ENCODE measurements around the gene DIAPH3. TPM values are rescaled to one million over a fixed set of nuclear protein-coding genes. Genes with fewer than 3 reads are reported as not detected.

Gene DIAPH3
- total RNA-seq, 1 donor from 2014 or later = 11.4 TPM

DNA sequence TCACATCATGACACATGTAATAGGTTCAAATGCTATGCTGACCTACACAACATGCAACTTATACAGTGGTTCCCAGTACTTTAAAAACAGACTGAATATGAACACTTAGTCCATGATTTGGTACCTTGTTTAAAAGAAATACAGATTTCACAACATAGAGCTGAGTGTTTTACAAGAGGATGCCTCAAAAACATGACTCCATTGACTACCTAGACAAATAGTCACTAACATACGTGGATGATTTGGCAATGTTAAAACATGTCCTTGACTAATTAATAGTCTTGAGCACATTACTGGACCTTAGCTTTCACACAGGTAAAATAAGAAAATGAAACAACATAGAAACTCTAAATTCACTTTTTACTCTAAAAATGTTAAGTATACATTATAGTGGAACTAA is 300.1 kb downstream of the DIAPH3 start:
- TF ChIP-seq, protein P1, sequence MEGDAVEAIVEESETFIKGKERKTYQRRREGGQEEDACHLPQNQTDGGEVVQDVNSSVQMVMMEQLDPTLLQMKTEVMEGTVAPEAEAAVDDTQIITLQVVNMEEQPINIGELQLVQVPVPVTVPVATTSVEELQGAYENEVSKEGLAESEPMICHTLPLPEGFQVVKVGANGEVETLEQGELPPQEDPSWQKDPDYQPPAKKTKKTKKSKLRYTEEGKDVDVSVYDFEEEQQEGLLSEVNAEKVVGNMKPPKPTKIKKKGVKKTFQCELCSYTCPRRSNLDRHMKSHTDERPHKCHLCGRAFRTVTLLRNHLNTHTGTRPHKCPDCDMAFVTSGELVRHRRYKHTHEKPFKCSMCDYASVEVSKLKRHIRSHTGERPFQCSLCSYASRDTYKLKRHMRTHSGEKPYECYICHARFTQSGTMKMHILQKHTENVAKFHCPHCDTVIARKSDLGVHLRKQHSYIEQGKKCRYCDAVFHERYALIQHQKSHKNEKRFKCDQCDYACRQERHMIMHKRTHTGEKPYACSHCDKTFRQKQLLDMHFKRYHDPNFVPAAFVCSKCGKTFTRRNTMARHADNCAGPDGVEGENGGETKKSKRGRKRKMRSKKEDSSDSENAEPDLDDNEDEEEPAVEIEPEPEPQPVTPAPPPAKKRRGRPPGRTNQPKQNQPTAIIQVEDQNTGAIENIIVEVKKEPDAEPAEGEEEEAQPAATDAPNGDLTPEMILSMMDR (IDR thresholded peaks at IDR 0.05; ENCODE audit: unreplicated experiment) = no peak
- Mint-ChIP-seq H3K27ac (no peak overlapping the region), H3K36me3 (ENCODE audit: insufficient read depth) (peaks cover 3% of the 10 kb centered on the region), H3K4me3 (ENCODE audit: low read depth) (no peak overlapping the region), H3K27me3 (no peaks in the 10 kb centered on the region), H3K4me1 (ENCODE audit: low read depth) (peaks cover 4% of the 10 kb centered on the region), H3K9me3 (ENCODE audit: low read depth) (no peaks in the 10 kb centered on the region)
- DNase-seq (ENCODE audit: low spot score, unreplicated experiment) = no peak

DNA sequence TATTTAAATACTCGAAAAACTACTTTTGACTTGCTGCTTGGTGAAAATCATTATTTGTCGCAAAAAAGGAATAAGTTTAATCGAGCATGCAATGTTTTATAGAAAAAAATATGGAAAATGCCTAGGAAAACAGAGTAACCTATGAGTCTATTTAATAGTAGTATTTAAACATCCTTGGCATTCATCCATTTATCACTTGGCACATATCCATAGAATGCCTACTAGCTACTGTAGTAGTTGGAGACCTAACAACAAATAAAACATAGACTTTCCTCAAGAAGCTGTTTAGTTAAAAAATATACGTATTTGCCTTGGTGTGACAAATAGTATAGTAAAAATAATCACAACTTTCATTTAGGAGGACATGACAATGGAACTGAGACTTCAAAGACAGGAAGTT is 302.1 kb downstream of the DIAPH3 start:
- Mint-ChIP-seq H3K4me1 (ENCODE audit: low read depth) (peaks cover 4% of the 10 kb centered on the region), H3K27me3 (no peaks in the 10 kb centered on the region), H3K4me3 (ENCODE audit: low read depth) (no peak overlapping the region), H3K9me3 (ENCODE audit: low read depth) (no peaks in the 10 kb centered on the region), H3K36me3 (ENCODE audit: insufficient read depth) (peaks cover 3% of the 10 kb centered on the region), H3K27ac (no peak overlapping the region)
- TF ChIP-seq, protein P1 (IDR thresholded peaks at IDR 0.05; ENCODE audit: unreplicated experiment) = no peak
- no peak for DNase-seq (ENCODE audit: low spot score, unreplicated experiment)

DNA sequence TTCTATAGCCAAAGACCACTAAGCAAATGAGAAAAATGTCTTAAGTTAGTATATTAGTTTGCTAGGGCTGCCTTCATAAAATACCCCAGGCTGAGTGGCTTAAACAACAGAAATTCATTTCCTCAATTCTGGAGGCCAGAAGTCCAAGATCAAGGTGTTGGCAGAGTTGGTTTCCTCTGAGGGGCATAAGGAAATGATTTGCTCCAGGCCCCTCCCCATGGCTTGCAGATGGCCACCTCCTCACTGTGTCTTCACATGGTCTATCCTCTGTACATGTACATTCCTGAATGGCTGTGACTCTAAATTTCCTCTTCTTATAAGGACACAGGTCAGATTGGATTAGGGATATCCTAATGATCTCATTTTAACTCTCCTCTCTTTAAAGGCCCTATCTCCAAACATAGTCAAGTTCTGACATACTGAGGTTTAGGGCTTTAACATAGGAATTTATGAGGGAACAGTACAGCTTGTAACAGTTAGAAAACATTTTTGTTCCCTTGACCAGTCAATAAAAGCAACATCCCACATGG is 307.4 kb downstream of the DIAPH3 start:
- Mint-ChIP-seq H3K9me3 (ENCODE audit: low read depth) (peaks cover 4% of the 10 kb centered on the region), H3K4me3 (ENCODE audit: low read depth) (no peak overlapping the region), H3K27ac (no peak overlapping the region), H3K36me3 (ENCODE audit: insufficient read depth) (peaks cover 6% of the 10 kb centered on the region), H3K27me3 (no peaks in the 10 kb centered on the region), H3K4me1 (ENCODE audit: low read depth) (no peaks in the 10 kb centered on the region)
- TF ChIP-seq, protein P1 (IDR thresholded peaks at IDR 0.05; ENCODE audit: unreplicated experiment) = no peak
- no peak for DNase-seq (ENCODE audit: low spot score, unreplicated experiment)

DNA sequence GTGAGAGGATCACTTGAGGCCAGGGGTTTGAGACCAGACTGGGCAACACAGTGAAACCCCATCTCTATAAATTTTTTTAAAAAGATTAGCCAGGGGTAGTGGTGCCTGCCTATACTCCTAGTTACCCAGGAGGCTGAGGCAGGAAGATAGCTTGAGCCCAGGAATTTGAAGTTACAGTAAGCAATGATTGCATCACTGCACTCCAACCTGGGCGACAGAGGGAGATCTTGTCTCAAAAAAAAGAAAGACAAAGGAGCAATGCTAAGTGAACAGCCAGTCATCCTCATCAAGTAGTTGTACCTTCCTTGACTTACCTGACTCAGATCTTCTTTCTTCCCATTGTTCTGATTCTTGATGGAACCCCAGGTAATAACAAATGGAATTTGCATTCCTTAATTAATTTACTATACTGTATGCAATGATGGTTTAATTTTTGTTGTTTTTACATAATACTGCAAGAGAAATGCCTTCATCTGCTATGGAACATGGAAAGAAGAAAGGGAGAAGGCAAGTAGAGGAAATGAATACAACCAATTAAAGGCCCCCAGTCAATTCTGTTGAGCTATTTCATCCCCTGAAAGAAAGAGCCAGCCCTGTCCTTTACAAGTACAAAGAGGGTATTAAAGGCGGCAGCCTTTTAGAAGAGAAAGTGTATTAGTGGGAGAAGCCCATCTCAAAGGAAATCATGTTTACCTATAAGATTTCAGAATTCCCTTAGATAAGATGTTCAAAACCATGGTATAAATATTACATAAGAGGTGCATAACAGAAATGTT is 316.7 kb downstream of the DIAPH3 start:
- TF ChIP-seq, protein P1 (IDR thresholded peaks at IDR 0.05; ENCODE audit: unreplicated experiment) = no peak
- peaks cover 2% of the 10 kb centered on the region for H3K36me3 Mint-ChIP-seq (ENCODE audit: insufficient read depth)
- no peak overlapping the region for H3K27ac Mint-ChIP-seq
- DNase-seq (ENCODE audit: low spot score, unreplicated experiment) = no peak
- peaks cover 7% of the 10 kb centered on the region for H3K4me1 Mint-ChIP-seq (ENCODE audit: low read depth)
- no peak overlapping the region for H3K4me3 Mint-ChIP-seq (ENCODE audit: low read depth)
- H3K27me3 Mint-ChIP-seq = no peaks in the 10 kb centered on the region
- H3K9me3 Mint-ChIP-seq (ENCODE audit: low read depth) = peaks cover 4% of the 10 kb centered on the region

DNA sequence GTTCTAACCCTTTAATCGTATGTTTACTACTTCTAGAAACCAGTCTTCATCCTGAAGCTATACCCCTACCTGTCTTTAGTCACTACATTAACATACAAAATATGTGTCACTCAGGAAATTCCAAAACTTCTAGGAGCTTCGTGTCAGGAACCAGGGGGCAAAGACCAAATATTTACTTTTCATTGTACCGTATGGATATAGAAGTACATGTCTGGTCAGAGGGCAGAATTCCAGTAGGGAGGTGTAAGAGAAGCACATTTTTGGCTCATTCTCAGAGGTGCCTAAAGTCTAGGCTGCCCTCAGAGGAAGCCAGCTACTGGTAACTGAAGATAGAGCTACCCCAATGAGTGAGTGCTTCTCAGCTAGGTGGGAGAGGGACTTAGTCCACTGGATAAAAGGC is 320.7 kb downstream of the DIAPH3 start:
- Mint-ChIP-seq H3K36me3 (ENCODE audit: insufficient read depth) (no peaks in the 10 kb centered on the region), H3K4me1 (ENCODE audit: low read depth) (peaks cover 7% of the 10 kb centered on the region)
- DNase-seq (ENCODE audit: low spot score, unreplicated experiment) = no peak

More for the DNA sequence above, 320.7 kb downstream of the DIAPH3 start:
- no peaks in the 10 kb centered on the region for H3K9me3 Mint-ChIP-seq (ENCODE audit: low read depth)
- no peaks in the 10 kb centered on the region for H3K27me3 Mint-ChIP-seq
- TF ChIP-seq, protein P1 (IDR thresholded peaks at IDR 0.05; ENCODE audit: unreplicated experiment) = no peak
- no peak overlapping the region for H3K4me3 Mint-ChIP-seq (ENCODE audit: low read depth)
- H3K27ac Mint-ChIP-seq = no peak overlapping the region

All from progenitor cell of endocrine pancreas (in vitro differentiated cells).